ENCODE measurements around the gene MAPK11. TPM values are rescaled to one million over a fixed set of nuclear protein-coding genes. Genes with fewer than 3 reads are reported as not detected.
"Not testable (repeated sequence)": the region's sequence is repeated elsewhere in the genome, so short reads cannot be mapped to it uniquely, and the experiment has no call there.

MAPK11 gene
- total RNA-seq, 2 donors from 2014 or later, result 0.33 to 0.40 TPM

GRCh38 chr22:50274771-50275170 is 4.6 kb upstream of the MAPK11 start:
- H3K36me3 ChIP-seq (ENCODE audit: control insufficient read depth, insufficient read depth, low read length), result peaks cover 13% of the 10 kb centered on the region
- Mint-ChIP-seq H3K27me3 (ENCODE audit: insufficient read depth) (peaks cover 20% of the 10 kb centered on the region), H3K27ac (no peak overlapping the region), H3K4me1 (no peaks in the 10 kb centered on the region), H3K4me3 (no peak overlapping the region), H3K36me3 (ENCODE audit: low read depth) (peaks cover 33% of the 10 kb centered on the region), H3K9me3 (peaks cover 7% of the 10 kb centered on the region)
- H3K27me3 ChIP-seq (ENCODE audit: control insufficient read depth, insufficient read depth, low read length, poor library complexity, severe bottlenecking), result peaks cover 16% of the 10 kb centered on the region
- DNase-seq, result no peak
- 87 to 91% methylated on average over 3 to 7 of the region's 7 CpGs for WGBS, 2 experiments (ENCODE audit: insufficient coverage in 1 of 2, insufficient read length in 1 of 2)
- H3K27ac ChIP-seq (ENCODE audit: low read depth, low read length), result no peak overlapping the region
- peaks cover 4% of the 10 kb centered on the region for H3K9me3 ChIP-seq (ENCODE audit: control insufficient read depth, low read length)
- TF ChIP-seq, protein P1, sequence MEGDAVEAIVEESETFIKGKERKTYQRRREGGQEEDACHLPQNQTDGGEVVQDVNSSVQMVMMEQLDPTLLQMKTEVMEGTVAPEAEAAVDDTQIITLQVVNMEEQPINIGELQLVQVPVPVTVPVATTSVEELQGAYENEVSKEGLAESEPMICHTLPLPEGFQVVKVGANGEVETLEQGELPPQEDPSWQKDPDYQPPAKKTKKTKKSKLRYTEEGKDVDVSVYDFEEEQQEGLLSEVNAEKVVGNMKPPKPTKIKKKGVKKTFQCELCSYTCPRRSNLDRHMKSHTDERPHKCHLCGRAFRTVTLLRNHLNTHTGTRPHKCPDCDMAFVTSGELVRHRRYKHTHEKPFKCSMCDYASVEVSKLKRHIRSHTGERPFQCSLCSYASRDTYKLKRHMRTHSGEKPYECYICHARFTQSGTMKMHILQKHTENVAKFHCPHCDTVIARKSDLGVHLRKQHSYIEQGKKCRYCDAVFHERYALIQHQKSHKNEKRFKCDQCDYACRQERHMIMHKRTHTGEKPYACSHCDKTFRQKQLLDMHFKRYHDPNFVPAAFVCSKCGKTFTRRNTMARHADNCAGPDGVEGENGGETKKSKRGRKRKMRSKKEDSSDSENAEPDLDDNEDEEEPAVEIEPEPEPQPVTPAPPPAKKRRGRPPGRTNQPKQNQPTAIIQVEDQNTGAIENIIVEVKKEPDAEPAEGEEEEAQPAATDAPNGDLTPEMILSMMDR (conservative IDR thresholded peaks at IDR 0.05), result no peak
- H3K4me3 ChIP-seq (ENCODE audit: low read length), result no peak overlapping the region
- peaks cover 5% of the 10 kb centered on the region for H3K4me1 ChIP-seq (ENCODE audit: control insufficient read depth, insufficient read depth, low read length)
- H3K9ac ChIP-seq (ENCODE audit: extremely low read depth, low read length, poor library complexity, severe bottlenecking), result no peak overlapping the region

DNA sequence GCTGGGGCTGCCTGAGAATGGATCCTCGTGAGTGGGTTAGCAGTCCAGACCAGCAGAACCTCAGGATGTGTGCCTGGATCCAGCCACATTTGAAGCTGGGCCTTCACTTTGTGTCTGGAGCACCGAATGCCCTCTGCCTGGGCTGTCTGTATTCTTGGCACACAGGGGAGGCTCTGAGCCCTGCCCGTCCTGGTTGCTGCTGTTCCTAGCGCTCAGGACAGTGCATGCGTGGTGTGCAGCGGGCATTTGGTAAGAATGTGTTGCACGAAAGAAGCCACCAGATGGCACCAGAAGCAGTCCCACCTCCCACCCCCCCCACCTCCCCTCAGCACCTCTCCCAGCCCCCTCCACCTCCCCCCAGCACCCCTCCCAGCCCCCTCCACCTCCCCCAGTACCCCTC is 4.1 kb upstream of the MAPK11 start:
- TF ChIP-seq, protein P1 (conservative IDR thresholded peaks at IDR 0.05), result peak; percentile 61
- H3K9me3 Mint-ChIP-seq, result peaks cover 7% of the 10 kb centered on the region
- H3K36me3 ChIP-seq (ENCODE audit: control insufficient read depth, insufficient read depth, low read length), result peaks cover 11% of the 10 kb centered on the region
- peaks cover 33% of the 10 kb centered on the region for H3K36me3 Mint-ChIP-seq (ENCODE audit: low read depth)
- peaks cover 20% of the 10 kb centered on the region for H3K27me3 ChIP-seq (ENCODE audit: control insufficient read depth, insufficient read depth, low read length, poor library complexity, severe bottlenecking)
- H3K27ac ChIP-seq (ENCODE audit: low read depth, low read length), result no peak overlapping the region
- H3K9me3 ChIP-seq (ENCODE audit: control insufficient read depth, low read length), result peaks cover 4% of the 10 kb centered on the region
- peaks cover 5% of the 10 kb centered on the region for H3K4me1 ChIP-seq (ENCODE audit: control insufficient read depth, insufficient read depth, low read length)
- no peak overlapping the region for H3K4me3 Mint-ChIP-seq
- H3K4me1 Mint-ChIP-seq, result no peaks in the 10 kb centered on the region
- no peak overlapping the region for H3K4me3 ChIP-seq (ENCODE audit: low read length)
- H3K9ac ChIP-seq (ENCODE audit: extremely low read depth, low read length, poor library complexity, severe bottlenecking), result no peak overlapping the region
- peaks cover 24% of the 10 kb centered on the region for H3K27me3 Mint-ChIP-seq (ENCODE audit: insufficient read depth)
- H3K27ac Mint-ChIP-seq, result no peak overlapping the region
- 71 to 92% methylated on average over 2 to 4 of the region's 7 CpGs for WGBS, 2 experiments (ENCODE audit: insufficient coverage in 1 of 2, insufficient read length in 1 of 2)
- DNase-seq, result peak; percentile 73

- H3K4me1 Mint-ChIP-seq; DNase-seq; H3K27ac ChIP-seq (ENCODE audit: low read depth, low read length); H3K9me3 ChIP-seq (ENCODE audit: control insufficient read depth, low read length); H3K27ac Mint-ChIP-seq; H3K4me3 ChIP-seq (ENCODE audit: low read length); H3K4me3 Mint-ChIP-seq; H3K4me1 ChIP-seq (ENCODE audit: control insufficient read depth, insufficient read depth, low read length); H3K9me3 Mint-ChIP-seq; H3K9ac ChIP-seq (ENCODE audit: extremely low read depth, low read length, poor library complexity, severe bottlenecking): not testable (repeated sequence)
- H3K36me3 Mint-ChIP-seq (ENCODE audit: low read depth), result peaks cover 31% of the 10 kb centered on the region
- Histone ChIP-seq H3K36me3 (ENCODE audit: control insufficient read depth, insufficient read depth, low read length) (peaks cover 11% of the 10 kb centered on the region), H3K27me3 (ENCODE audit: control insufficient read depth, insufficient read depth, low read length, poor library complexity, severe bottlenecking) (peaks cover 26% of the 10 kb centered on the region)
- H3K27me3 Mint-ChIP-seq (ENCODE audit: insufficient read depth), result peaks cover 30% of the 10 kb centered on the region
- 87 to 93% methylated on average over 5 to 10 of the region's 10 CpGs for WGBS, 2 experiments (ENCODE audit: insufficient coverage in 1 of 2, insufficient read length in 1 of 2)
Observed at GRCh38 chr22:50273781-50274180, 3.6 kb upstream of the MAPK11 start.

GRCh38 chr22:50273352-50273751 is 3.2 kb upstream of the MAPK11 start:
- H3K4me1 Mint-ChIP-seq; DNase-seq; H3K9me3 Mint-ChIP-seq; H3K9ac ChIP-seq (ENCODE audit: extremely low read depth, low read length, poor library complexity, severe bottlenecking); H3K27ac ChIP-seq (ENCODE audit: low read depth, low read length); H3K4me1 ChIP-seq (ENCODE audit: control insufficient read depth, insufficient read depth, low read length); H3K4me3 ChIP-seq (ENCODE audit: low read length); H3K27ac Mint-ChIP-seq; H3K4me3 Mint-ChIP-seq; H3K9me3 ChIP-seq (ENCODE audit: control insufficient read depth, low read length): not testable (repeated sequence)
- TF ChIP-seq, protein P1 (conservative IDR thresholded peaks at IDR 0.05), result peak; percentile 51
- Histone ChIP-seq H3K27me3 (ENCODE audit: control insufficient read depth, insufficient read depth, low read length, poor library complexity, severe bottlenecking) (peaks cover 30% of the 10 kb centered on the region), H3K36me3 (ENCODE audit: control insufficient read depth, insufficient read depth, low read length) (peaks cover 11% of the 10 kb centered on the region)
- WGBS, 2 experiments (ENCODE audit: insufficient coverage in 1 of 2, insufficient read length in 1 of 2), result 93% methylated on average over 10 of the region's 11 CpGs; no CpG with 5 or more reads in 1 of the 2 experiments
- H3K36me3 Mint-ChIP-seq (ENCODE audit: low read depth), result peaks cover 29% of the 10 kb centered on the region
- H3K27me3 Mint-ChIP-seq (ENCODE audit: insufficient read depth), result peaks cover 34% of the 10 kb centered on the region
